ENCODE results near the gene TLE1. TPM values are rescaled to one million over a fixed set of nuclear protein-coding genes. Genes with fewer than 3 reads are reported as not detected.

Gene TLE1
- total and polyA plus RNA-seq, 2 experiments from 2014 or later, result 100 to 117 TPM

GRCh38 chr9:81592887-81593266, 96.5 kb downstream of the TLE1 start:
- no peak for TF ChIP-seq EZH2 (IDR thresholded peaks at IDR 0.05; ENCODE audit: borderline replicate concordance)
- TF ChIP-seq EZH2phosphoT487 (IDR thresholded peaks at IDR 0.05; ENCODE audit: low read depth, severe bottlenecking, unreplicated experiment), result no peak
- TF ChIP-seq CTCF (IDR thresholded peaks at IDR 0.05; ENCODE audit: poor library complexity), result no peak
- H4K20me1 ChIP-seq (ENCODE audit: insufficient read depth, poor library complexity, severe bottlenecking), result no peaks in the 10 kb centered on the region
- no peak overlapping the region for H3K4me2 ChIP-seq
- H3K79me2 ChIP-seq, result peaks cover 11% of the 10 kb centered on the region
- H2AFZ ChIP-seq, result no peak overlapping the region
- H3K4me3 ChIP-seq, result no peak overlapping the region
- H3K9me3 ChIP-seq (ENCODE audit: low read depth), result no peaks in the 10 kb centered on the region
- H3K27me3 ChIP-seq, result no peaks in the 10 kb centered on the region
- no peak for DNase-seq (ENCODE audit: low spot score)
- H3K9me2 ChIP-seq (replicated peaks; ENCODE audit: insufficient read depth), result no peaks in the 10 kb centered on the region
- 94% methylated on average over 15 of the region's 15 CpGs for WGBS (ENCODE audit: low lambda C conversion rate, missing lambda C conversion rate)
- peaks cover 19% of the 10 kb centered on the region for H3K4me1 ChIP-seq (ENCODE audit: insufficient read depth)
- peak overlapping the region; percentile 76 for H3K27ac ChIP-seq
- no peaks in the 10 kb centered on the region for H3K36me3 ChIP-seq (replicated peaks; ENCODE audit: insufficient read depth, low read depth)

DNA sequence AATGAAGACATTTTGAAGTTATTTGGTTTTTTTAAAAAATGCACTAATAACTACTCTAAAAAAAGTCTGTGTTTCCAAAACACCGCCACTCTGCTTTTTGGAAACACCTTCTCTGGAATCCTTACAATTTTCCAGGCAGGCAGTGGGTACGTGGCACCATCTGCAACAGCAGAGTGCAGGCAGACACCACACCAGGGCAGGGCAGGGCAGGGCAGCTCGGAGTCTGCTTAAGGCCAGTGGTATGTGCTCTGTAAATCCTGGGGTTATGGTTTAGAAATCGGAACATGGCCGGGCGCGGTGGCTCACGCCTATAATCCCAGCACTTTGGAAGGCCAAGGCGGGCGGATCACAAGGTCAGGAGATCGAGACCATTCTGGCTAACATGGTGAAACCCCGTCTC, 97.6 kb downstream of the TLE1 start:
- H4K20me1 ChIP-seq (ENCODE audit: insufficient read depth, poor library complexity, severe bottlenecking), result no peaks in the 10 kb centered on the region
- H3K9me2 ChIP-seq (replicated peaks; ENCODE audit: insufficient read depth), result no peaks in the 10 kb centered on the region
- no peaks in the 10 kb centered on the region for H3K27me3 ChIP-seq
- H3K4me3 ChIP-seq, result no peak overlapping the region
- H3K36me3 ChIP-seq (replicated peaks; ENCODE audit: insufficient read depth, low read depth), result no peaks in the 10 kb centered on the region
- peaks cover 11% of the 10 kb centered on the region for H3K79me2 ChIP-seq
- no peak for TF ChIP-seq CTCF (IDR thresholded peaks at IDR 0.05; ENCODE audit: poor library complexity)
- H2AFZ ChIP-seq, result no peak overlapping the region
- no peak overlapping the region for H3K4me2 ChIP-seq
- 86% methylated on average over 12 of the region's 12 CpGs for WGBS (ENCODE audit: low lambda C conversion rate, missing lambda C conversion rate)
- peak overlapping the region; percentile 76 for H3K27ac ChIP-seq
- peaks cover 27% of the 10 kb centered on the region for H3K4me1 ChIP-seq (ENCODE audit: insufficient read depth)
- H3K9me3 ChIP-seq (ENCODE audit: low read depth), result no peaks in the 10 kb centered on the region
- DNase-seq (ENCODE audit: low spot score), result no peak

GRCh38 chr9:81590688-81591087, 98.7 kb downstream of the TLE1 start:
- H3K9me2 ChIP-seq (replicated peaks; ENCODE audit: insufficient read depth), result no peaks in the 10 kb centered on the region
- H3K4me2 ChIP-seq, result no peak overlapping the region
- TF ChIP-seq EZH2phosphoT487 (IDR thresholded peaks at IDR 0.05; ENCODE audit: low read depth, severe bottlenecking, unreplicated experiment) (no peak), EZH2 (IDR thresholded peaks at IDR 0.05; ENCODE audit: borderline replicate concordance) (no peak), CTCF (IDR thresholded peaks at IDR 0.05; ENCODE audit: poor library complexity) (no peak)
- H3K27ac ChIP-seq, result peak overlapping the region; percentile 94
- H2AFZ ChIP-seq, result no peak overlapping the region
- no peaks in the 10 kb centered on the region for H3K36me3 ChIP-seq (replicated peaks; ENCODE audit: insufficient read depth, low read depth)
- 98% methylated on average over 16 of the region's 16 CpGs for WGBS (ENCODE audit: low lambda C conversion rate, missing lambda C conversion rate)
- no peaks in the 10 kb centered on the region for H4K20me1 ChIP-seq (ENCODE audit: insufficient read depth, poor library complexity, severe bottlenecking)
- H3K79me2 ChIP-seq, result peaks cover 11% of the 10 kb centered on the region
- no peak for DNase-seq (ENCODE audit: low spot score)
- H3K4me3 ChIP-seq, result no peak overlapping the region
- H3K27me3 ChIP-seq, result no peaks in the 10 kb centered on the region
- H3K4me1 ChIP-seq (ENCODE audit: insufficient read depth), result peaks cover 27% of the 10 kb centered on the region
- H3K9me3 ChIP-seq (ENCODE audit: low read depth), result no peaks in the 10 kb centered on the region

- DNase-seq (ENCODE audit: low spot score), result no peak
- H3K36me3 ChIP-seq (replicated peaks; ENCODE audit: insufficient read depth, low read depth), result no peaks in the 10 kb centered on the region
- peaks cover 27% of the 10 kb centered on the region for H3K4me1 ChIP-seq (ENCODE audit: insufficient read depth)
- H3K9me3 ChIP-seq (ENCODE audit: low read depth), result no peaks in the 10 kb centered on the region
- no peak overlapping the region for H2AFZ ChIP-seq
- no peaks in the 10 kb centered on the region for H3K9me2 ChIP-seq (replicated peaks; ENCODE audit: insufficient read depth)
- H3K4me2 ChIP-seq, result no peak overlapping the region
- TF ChIP-seq CTCF (IDR thresholded peaks at IDR 0.05; ENCODE audit: poor library complexity) (no peak), EZH2phosphoT487 (IDR thresholded peaks at IDR 0.05; ENCODE audit: low read depth, severe bottlenecking, unreplicated experiment) (no peak), EZH2 (IDR thresholded peaks at IDR 0.05; ENCODE audit: borderline replicate concordance) (no peak)
- peak overlapping the region; percentile 94 for H3K27ac ChIP-seq
- no peaks in the 10 kb centered on the region for H4K20me1 ChIP-seq (ENCODE audit: insufficient read depth, poor library complexity, severe bottlenecking)
- peaks cover 11% of the 10 kb centered on the region for H3K79me2 ChIP-seq
- no peaks in the 10 kb centered on the region for H3K27me3 ChIP-seq
- 94% methylated on average over 9 of the region's 9 CpGs for WGBS (ENCODE audit: low lambda C conversion rate, missing lambda C conversion rate)
- no peak overlapping the region for H3K4me3 ChIP-seq
Observed at GRCh38 chr9:81589819-81590218, 99.5 kb downstream of the TLE1 start.

Measured in hepatocyte (in vitro differentiated cells).